Upper lobe of left lung (tissue), 6 donors: Measurements from ENCODE around the gene TADA1. TPM values are rescaled to one million over a fixed set of nuclear protein-coding genes. Genes with fewer than 3 reads are reported as not detected.
"Not testable (repeated sequence)": the region's sequence is repeated elsewhere in the genome, so short reads cannot be mapped to it uniquely, and the experiment has no call there.

ENCODE experiments used
- ATAC-seq, 2 donors: fragments of 200-7000 bp; cut with Tn5 transposase; one replicate each; pipeline ENCODE4 v1.9.1; 2022; ENCODE audit warnings: mild to moderate bottlenecking in 2 of 2, moderate library complexity in 2 of 2; ENCODE audit not compliant: low FRiP score in 2 of 2
- DNase-seq, 2 donors: peaks; one replicate each; pipeline ENCODE4 v3.0.0-alpha.2; 2019 to 2020
- H3K27ac ChIP-seq, 4 donors: fragments of 200-600 bp; sonication (generic); one replicate each; pipeline ENCODE4 v1.5.1; 2016 to 2019
- H3K27me3 ChIP-seq, 4 donors: fragments of 200-600 bp; sonication (generic); one replicate each; pipeline ENCODE4 v1.5.1; 2017 to 2019
- H3K36me3 ChIP-seq, 4 donors: fragments of 200-600 bp; sonication (generic); one replicate each; pipeline ENCODE4 v1.5.1; 2016 to 2019
- H3K4me1 ChIP-seq, 4 donors: fragments of 200-600 bp; sonication (generic); one replicate each; pipeline ENCODE4 v1.5.1; 2018 to 2019
- H3K4me3 ChIP-seq, 4 donors: fragments of 200-600 bp; sonication (generic); one replicate each; pipeline ENCODE4 v1.5.1; 2017 to 2019; ENCODE audit warnings: mild to moderate bottlenecking in 2 of 4, moderate library complexity in 1 of 4
- H3K9me3 ChIP-seq, 4 donors: fragments of 200-600 bp; sonication (generic); one replicate each; pipeline ENCODE4 v1.5.1; 2018 to 2019
- CTCF ChIP-seq, 6 experiments: fragments of 450-650 bp in 4 of 6; fragments of 200-600 bp in 2 of 6; sonication (generic) in 2 of 6; IDR thresholded peaks; one replicate each; pipeline ENCODE4 v1.5.1; 2016 to 2019; ENCODE audit warnings: antibody characterized with exemption in 6 of 6
- EP300 ChIP-seq, 4 donors: sonication (generic); formaldehyde crosslinking; IDR thresholded peaks; one replicate each; pipeline ENCODE4 v1.5.1; 2017; ENCODE audit warnings: antibody characterized with exemption in 4 of 4, control low read depth in 2 of 4
- POLR2A ChIP-seq, 4 donors: fragments of 450-650 bp; IDR thresholded peaks; one replicate each; pipeline ENCODE4 v1.5.1; 2016 to 2017; ENCODE audit warnings: antibody characterized with exemption in 4 of 4, mild to moderate bottlenecking in 2 of 4
- POLR2AphosphoS5 ChIP-seq, 2 donors: sonication (generic); formaldehyde crosslinking; IDR thresholded peaks; one replicate each; pipeline ENCODE4 v1.5.1; 2017; ENCODE audit warnings: antibody characterized with exemption in 2 of 2
- WGBS, 2 donors: methylation state at CpG; one replicate each; pipeline ENCODE4 v1.1.5; 2017 to 2018; 5-methylcytosine and 5-hydroxymethylcytosine counted together
- total RNA-seq, 6 donors: library from RNA; depleted of rRNA in 4 of 6; stranded (reverse); fragments of >200 nt in 4 of 6; gene quantifications; one replicate each; pipeline versions ENCODE4 v1.1.0 to v1.2.1, GENCODE V29; 2016 to 2021
- donor health status: DM: no; HTN: no; CAD: no; lungs with moderate emphysema.
- donor health status: DM: no; HTN: yes; CAD: no; lungs with severe emphysema.

Gene TADA1
- total RNA-seq, 6 donors from 2014 or later = 2.6 to 15.3 (median 8.5) TPM

- H3K27me3 ChIP-seq = peaks cover 0 to 10% (median 4%) of the 10 kb centered on the region in 4 donors
- H3K36me3 ChIP-seq = no peaks in the 10 kb centered on the region
- peak; percentile 56 to 76 (median 64) for TF ChIP-seq CTCF (IDR thresholded peaks at IDR 0.05)
- TF ChIP-seq EP300 (IDR thresholded peaks at IDR 0.05) = no peak
- ATAC-seq (peak; percentile 65 to 90), DNase-seq (peak; percentile 32 to 87)
- peak overlapping the region in 3 of 4 donors; percentile 2 to 27 (median 26) for H3K4me3 ChIP-seq
- no peaks in the 10 kb centered on the region for H3K9me3 ChIP-seq
- WGBS, 2 donors = 17 to 27% methylated on average over 7 to 42 of the region's 44 CpGs
- H3K4me1 ChIP-seq = peaks cover 6 to 10% (median 7%) of the 10 kb centered on the region in 4 donors
- H3K27ac ChIP-seq = no peak overlapping the region
Measured at GRCh38 chr1:166884040-166884642, 8.1 kb upstream of the TADA1 start.

- Histone ChIP-seq H3K27me3 (peaks cover 0 to 10% (median 4%) of the 10 kb centered on the region in 4 donors), H3K27ac (no peak overlapping the region), H3K4me1 (peaks cover 6 to 10% (median 7%) of the 10 kb centered on the region in 4 donors), H3K9me3 (no peaks in the 10 kb centered on the region), H3K36me3 (no peaks in the 10 kb centered on the region), H3K4me3 (no peak overlapping the region)
- DNase-seq (no peak), ATAC-seq (no peak)
- TF ChIP-seq CTCF (IDR thresholded peaks at IDR 0.05) (no peak), POLR2A (IDR thresholded peaks at IDR 0.05) (no peak), POLR2AphosphoS5 (IDR thresholded peaks at IDR 0.05) (no peak), EP300 (IDR thresholded peaks at IDR 0.05) (no peak)
- WGBS, 2 donors = 28 to 33% methylated on average over 2 of the region's 2 CpGs
Measured at GRCh38 chr1:166882893-166883292, 6.8 kb upstream of the TADA1 start.

GRCh38 chr1:166878173-166878917 lies 2.3 kb upstream of the TADA1 start:
- 95 to 96% methylated on average over 19 to 21 of the region's 21 CpGs for WGBS, 2 donors
- ATAC-seq, H3K27ac ChIP-seq, H3K27me3 ChIP-seq, H3K9me3 ChIP-seq, H3K36me3 ChIP-seq, DNase-seq, H3K4me3 ChIP-seq: not testable (repeated sequence)
- H3K4me1 ChIP-seq = peaks cover 4 to 25% (median 14%) of the 10 kb centered on the region in 4 donors

GRCh38 chr1:166876540-166876838 lies 425 bp upstream of the TADA1 start:
- Histone ChIP-seq H3K27ac (peak overlapping the region in 1 of 4 donors; percentile 98), H3K27me3 (no peaks in the 10 kb centered on the region), H3K4me1 (peaks cover 4 to 30% (median 15%) of the 10 kb centered on the region in 4 donors), H3K36me3 (no peaks in the 10 kb centered on the region), H3K4me3 (peak overlapping the region in 3 of 4 donors; percentile 63 to 94 (median 89)), H3K9me3 (no peaks in the 10 kb centered on the region)
- ATAC-seq = no peak
- TF ChIP-seq POLR2A (IDR thresholded peaks at IDR 0.05) (no peak), CTCF (IDR thresholded peaks at IDR 0.05) (peak in 5 of 6 experiments; percentile 21 to 59 (median 33)), EP300 (IDR thresholded peaks at IDR 0.05) (no peak), POLR2AphosphoS5 (IDR thresholded peaks at IDR 0.05) (no peak)
- no peak for DNase-seq
- WGBS, 2 donors = 1% methylated on average over 7 of the region's 7 CpGs

- no peaks in the 10 kb centered on the region for H3K36me3 ChIP-seq
- H3K27me3 ChIP-seq = no peaks in the 10 kb centered on the region
- H3K4me1 ChIP-seq = peaks cover 7 to 33% (median 15%) of the 10 kb centered on the region in 4 donors
- TF ChIP-seq EP300 (IDR thresholded peaks at IDR 0.05) (no peak), CTCF (IDR thresholded peaks at IDR 0.05) (no peak), POLR2AphosphoS5 (IDR thresholded peaks at IDR 0.05) (no peak), POLR2A (IDR thresholded peaks at IDR 0.05) (no peak)
- no peaks in the 10 kb centered on the region for H3K9me3 ChIP-seq
- H3K4me3 ChIP-seq = peak overlapping the region; percentile 63 to 94 (median 82)
- 32 to 40% methylated on average over 8 of the region's 8 CpGs for WGBS, 2 donors
- no peak for DNase-seq
- ATAC-seq = no peak
- peak overlapping the region; percentile 87 to 98 (median 93) for H3K27ac ChIP-seq
Measured at GRCh38 chr1:166875302-166875733, 746 bp downstream of the TADA1 start.
